ENCODE data around the gene CWH43. TPM values are rescaled to one million over a fixed set of nuclear protein-coding genes. Genes with fewer than 3 reads are reported as not detected.
"Not testable (repeated sequence)": the region's sequence is repeated elsewhere in the genome, so short reads cannot be mapped to it uniquely, and the experiment has no call there.

CWH43 gene
- total RNA-seq, 2 experiments from 2014 or later: not detected

DNA sequence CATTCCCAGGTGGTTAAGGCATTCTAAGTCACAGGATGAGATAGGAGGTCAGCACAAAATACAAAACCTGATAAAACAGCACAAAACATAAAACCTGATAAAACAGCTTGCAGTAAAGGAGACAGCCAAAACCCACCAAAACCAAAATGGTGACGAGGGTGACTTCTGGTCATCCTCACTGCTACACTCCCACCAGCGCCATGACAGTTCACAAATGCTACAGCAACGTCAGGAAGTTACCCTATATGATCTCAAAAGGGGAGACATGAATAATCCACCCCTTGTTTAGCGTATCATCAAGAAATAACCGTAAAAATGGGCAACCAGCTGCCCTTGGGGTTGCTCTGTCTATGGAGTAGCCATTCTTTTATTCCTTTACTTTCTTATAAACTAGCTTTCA lies 28.7 kb upstream of the CWH43 start:
- POLR2A ChIA-PET; H3K36me3 Mint-ChIP-seq; intact Hi-C loops (cut with micrococcal nuclease); H3K27me3 Mint-ChIP-seq; H3K4me3 Mint-ChIP-seq; DNase-seq; H3K9me3 Mint-ChIP-seq; H3K27ac Mint-ChIP-seq; H3K4me1 Mint-ChIP-seq (ENCODE audit: low read depth): not testable (repeated sequence)
- CTCF ChIA-PET: interaction anchor here (0.8 to 2.0 kb wide), 3 partner anchors 12 to 395 kb away, joined by 3 to 8 read pairs (median 6); no protein-coding TSS in a partner anchor

DNA sequence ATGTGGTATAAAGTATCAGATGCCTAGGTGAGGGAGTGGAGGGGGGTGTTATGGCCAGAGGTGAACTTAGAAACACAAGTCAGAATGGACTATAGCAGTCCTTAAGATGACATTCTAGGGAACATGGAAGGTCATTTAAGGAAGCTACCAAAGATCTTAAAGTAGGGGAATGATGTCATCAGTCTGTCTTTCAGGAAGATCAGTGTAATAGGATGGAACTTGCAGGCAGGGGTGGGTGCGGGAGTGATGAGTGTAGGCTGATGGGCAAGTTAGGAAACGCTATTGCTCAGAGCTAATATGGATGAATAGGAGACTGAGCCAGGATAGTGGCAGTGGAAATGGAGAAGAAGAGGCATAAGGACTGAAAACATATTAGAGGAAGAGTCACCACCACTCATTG lies 27.5 kb upstream of the CWH43 start:
- no peaks in the 10 kb centered on the region for H3K9me3 Mint-ChIP-seq
- no peaks in the 10 kb centered on the region for H3K27me3 Mint-ChIP-seq
- ChIA-PET CTCF (interaction anchor here (1.9 to 2.0 kb wide), 2 partner anchors 14 to 380 kb away, joined by 6 to 8 read pairs; no protein-coding TSS in a partner anchor), POLR2A (no interaction called here)
- H3K27ac Mint-ChIP-seq: no peak overlapping the region
- DNase-seq: no peak
- no peak overlapping the region for H3K4me3 Mint-ChIP-seq
- no peaks in the 10 kb centered on the region for H3K36me3 Mint-ChIP-seq
- intact Hi-C loops (cut with micrococcal nuclease): no loop called here
- no peaks in the 10 kb centered on the region for H3K4me1 Mint-ChIP-seq (ENCODE audit: low read depth)

DNA sequence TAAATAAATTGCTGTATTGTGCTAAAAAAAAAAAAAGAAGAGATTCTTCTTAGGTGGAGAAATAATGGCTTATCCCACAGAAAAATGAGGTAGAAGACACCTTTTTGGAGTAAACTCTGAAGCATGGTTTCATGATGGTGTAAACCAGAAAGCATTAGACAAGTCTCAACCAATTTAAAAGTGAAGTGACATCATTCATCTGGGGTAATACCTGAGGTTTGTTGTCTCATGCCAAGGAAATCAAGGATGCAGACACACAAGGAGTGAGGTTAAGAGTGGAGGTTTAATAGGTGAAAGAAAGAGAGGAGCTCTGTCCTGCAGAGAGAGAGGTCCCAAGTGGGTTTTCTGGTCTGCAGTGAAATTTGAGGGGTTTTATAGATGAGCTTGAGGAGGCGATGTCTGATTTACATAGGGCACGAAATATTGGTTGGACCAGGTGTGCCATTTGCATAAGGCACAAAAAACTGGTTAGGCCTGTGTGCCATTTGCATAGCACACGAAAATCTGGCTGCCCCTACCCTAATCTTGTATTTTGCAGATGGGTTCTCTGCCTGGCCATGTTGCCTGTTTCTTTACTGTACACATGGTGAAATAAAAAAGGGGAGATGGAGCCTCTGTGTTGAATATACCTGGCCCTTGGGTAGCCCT lies 25.0 kb upstream of the CWH43 start:
- CTCF ChIA-PET: interaction anchor here (0.6 to 4.6 kb wide), 6 partner anchors 79 to 418 kb away, joined by 3 to 39 read pairs (median 3); no protein-coding TSS in a partner anchor
- intact Hi-C loops (cut with micrococcal nuclease): loop anchor here (5.0 to 10.0 kb wide), 2 partner anchors 126 to 279 kb away; partner anchors contain the start of gene OCIAD1
- Mint-ChIP-seq H3K4me1 (ENCODE audit: low read depth) (no peaks in the 10 kb centered on the region), H3K36me3 (no peaks in the 10 kb centered on the region), H3K9me3 (no peaks in the 10 kb centered on the region), H3K27me3 (no peaks in the 10 kb centered on the region), H3K4me3 (no peak overlapping the region), H3K27ac (no peak overlapping the region)
- DNase-seq: no peak
- POLR2A ChIA-PET: no interaction called here

DNA sequence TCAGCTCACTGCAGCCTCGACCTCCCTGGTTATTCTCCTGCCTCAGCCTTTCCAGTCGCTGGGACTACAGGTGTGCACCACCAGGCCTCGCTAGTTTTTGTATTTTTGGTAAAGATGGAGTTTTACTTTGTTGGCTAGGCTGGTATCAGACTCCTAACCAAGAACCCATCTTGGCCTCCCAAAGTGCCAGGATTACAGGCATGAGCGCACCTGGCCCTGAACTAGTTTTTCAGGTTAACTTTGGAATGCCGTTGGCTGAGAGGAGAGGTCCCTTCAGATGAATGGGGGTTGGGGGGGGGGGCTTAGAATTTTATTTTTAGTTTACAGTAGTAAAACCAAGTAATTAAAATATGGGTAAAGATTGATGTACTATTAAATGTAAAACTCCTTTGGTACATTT lies 23.4 kb upstream of the CWH43 start:
- Mint-ChIP-seq H3K9me3 (no peaks in the 10 kb centered on the region), H3K4me3 (no peak overlapping the region)
- POLR2A ChIA-PET: no interaction called here

DNA sequence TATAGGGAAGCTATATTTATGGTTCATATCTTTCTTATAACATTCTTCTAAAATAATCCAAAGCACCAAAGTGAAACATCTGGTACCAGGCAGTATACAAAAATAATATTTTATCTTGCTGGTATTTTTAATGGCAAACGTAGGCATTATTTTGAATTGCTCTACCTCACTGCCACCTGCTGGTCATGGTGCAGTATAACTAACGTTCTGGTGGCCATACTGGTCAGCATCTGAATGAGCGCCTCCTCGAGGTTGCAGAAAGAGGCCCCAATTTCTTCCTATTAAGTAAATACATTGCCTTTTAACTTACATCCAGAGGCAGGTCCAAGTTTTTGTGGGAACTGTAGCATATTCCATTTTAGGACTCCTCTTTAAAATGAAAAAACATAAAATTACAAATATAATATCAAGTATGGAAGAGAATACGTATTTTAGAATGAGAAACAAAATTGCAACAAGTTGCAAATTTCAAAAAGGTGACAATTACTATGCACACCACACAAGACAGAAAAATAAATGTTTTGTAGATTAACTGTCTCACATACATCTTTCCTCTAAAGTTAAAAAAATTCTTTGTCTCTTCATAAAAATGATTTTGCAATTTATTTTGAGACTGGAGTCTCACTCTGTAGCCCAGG lies 22.9 kb upstream of the CWH43 start:
- intact Hi-C loops (cut with micrococcal nuclease): loop anchor here (1.0 to 10.0 kb wide), 6 partner anchors 54 to 518 kb away; partner anchors contain the start of genes FRYL and OCIAD1
- Mint-ChIP-seq H3K36me3 (no peaks in the 10 kb centered on the region), H3K27ac (no peak overlapping the region), H3K4me3 (no peak overlapping the region), H3K27me3 (no peaks in the 10 kb centered on the region), H3K4me1 (ENCODE audit: low read depth) (no peaks in the 10 kb centered on the region), H3K9me3 (no peaks in the 10 kb centered on the region)
- ChIA-PET POLR2A (no interaction called here), CTCF (interaction anchor here (0.5 to 4.6 kb wide), 11 partner anchors 19 to 517 kb away, joined by 3 to 39 read pairs (median 3); no protein-coding TSS in a partner anchor)
- peak; percentile 77 for DNase-seq

More for the DNA sequence above, 23.4 kb upstream of the CWH43 start:
- CTCF ChIA-PET: interaction anchor here (0.7 to 4.6 kb wide), 11 partner anchors 18 to 516 kb away, joined by 3 to 39 read pairs (median 3); no protein-coding TSS in a partner anchor
- Mint-ChIP-seq H3K27me3 (no peaks in the 10 kb centered on the region), H3K36me3 (no peaks in the 10 kb centered on the region), H3K4me1 (ENCODE audit: low read depth) (no peaks in the 10 kb centered on the region), H3K27ac (no peak overlapping the region)
- intact Hi-C loops (cut with micrococcal nuclease): loop anchor here (1.0 to 10.0 kb wide), 6 partner anchors 54 to 517 kb away; partner anchors contain the start of genes FRYL and OCIAD1
- no peak for DNase-seq

DNA sequence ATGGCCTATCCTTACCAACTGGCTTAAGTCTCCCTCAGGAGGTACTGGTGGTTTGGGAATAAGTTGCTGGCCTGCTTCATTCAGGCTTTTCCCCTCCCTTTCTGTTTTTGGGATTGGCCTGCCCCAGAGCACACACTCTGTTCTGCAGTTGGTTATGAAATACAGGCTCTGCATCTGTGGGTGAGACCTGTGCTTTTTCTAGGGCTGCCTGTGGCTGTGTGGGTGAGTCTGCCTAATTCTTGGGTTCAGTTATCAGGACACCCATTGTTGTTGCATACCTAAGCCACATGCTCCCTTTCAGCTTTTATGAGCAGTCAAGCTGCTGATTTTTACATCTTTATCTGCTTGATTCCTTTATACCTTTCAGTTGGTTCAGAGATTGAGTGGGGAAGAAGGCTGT lies 19.0 kb upstream of the CWH43 start:
- H3K27ac Mint-ChIP-seq: no peak overlapping the region
- DNase-seq: no peak
- H3K4me3 Mint-ChIP-seq: no peak overlapping the region
- CTCF ChIA-PET: no interaction called here
- intact Hi-C loops (cut with micrococcal nuclease): loop anchor here (10.0 kb wide), 1 partner anchor 132 kb away; the partner anchor contains the start of gene OCIAD1
- no peaks in the 10 kb centered on the region for H3K36me3 Mint-ChIP-seq
- H3K9me3 Mint-ChIP-seq: no peaks in the 10 kb centered on the region
- H3K27me3 Mint-ChIP-seq: no peaks in the 10 kb centered on the region
- POLR2A ChIA-PET: no interaction called here
- no peaks in the 10 kb centered on the region for H3K4me1 Mint-ChIP-seq (ENCODE audit: low read depth)

DNA sequence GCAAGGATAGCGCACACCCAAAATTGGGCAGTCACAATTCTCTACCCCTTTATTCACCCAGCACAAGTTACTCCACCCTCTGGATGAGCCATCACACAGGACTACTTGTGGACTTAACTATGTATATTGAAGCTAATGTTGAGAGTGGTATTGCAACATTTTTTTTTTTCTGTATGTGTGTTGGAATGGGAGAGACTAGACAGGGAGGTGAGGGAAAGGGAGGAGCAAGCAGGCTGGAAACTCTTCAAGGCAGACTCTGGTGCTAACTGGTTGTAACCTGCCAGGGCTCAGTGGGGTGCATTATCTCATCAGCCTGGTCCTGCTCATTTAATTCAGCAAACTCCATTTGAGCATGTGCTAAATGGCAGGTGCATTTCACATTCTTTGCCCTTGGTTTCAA lies 18.4 kb upstream of the CWH43 start:
- no peaks in the 10 kb centered on the region for H3K27me3 Mint-ChIP-seq
- CTCF ChIA-PET: no interaction called here

DNA sequence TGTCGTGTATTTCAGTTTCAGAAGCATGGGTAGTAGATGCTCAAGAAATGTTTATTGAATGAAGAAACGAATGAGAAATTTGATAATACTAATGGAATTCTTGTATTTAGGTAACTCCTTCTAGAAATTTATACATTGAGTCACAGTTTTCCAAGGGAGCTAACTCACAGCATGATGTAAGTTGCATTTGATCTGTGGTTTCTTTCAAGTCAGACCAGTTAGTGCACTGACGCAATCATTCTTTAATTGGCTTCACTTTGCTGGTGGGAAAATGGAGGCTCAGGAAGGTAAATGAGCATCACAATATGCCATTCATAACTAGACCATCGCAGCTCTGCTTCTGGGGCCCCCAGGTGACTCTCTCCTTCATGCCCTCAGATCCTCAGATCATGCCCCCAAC lies 17.3 kb upstream of the CWH43 start:
- no peak overlapping the region for H3K27ac Mint-ChIP-seq
- DNase-seq: no peak
- no peak overlapping the region for H3K4me3 Mint-ChIP-seq
- ChIA-PET CTCF (no interaction called here), POLR2A (no interaction called here)
- no peaks in the 10 kb centered on the region for H3K4me1 Mint-ChIP-seq (ENCODE audit: low read depth)
- no peaks in the 10 kb centered on the region for H3K36me3 Mint-ChIP-seq
- no peaks in the 10 kb centered on the region for H3K9me3 Mint-ChIP-seq
- peaks cover 2% of the 10 kb centered on the region for H3K27me3 Mint-ChIP-seq
- intact Hi-C loops (cut with micrococcal nuclease): loop anchor here (10.0 kb wide), 1 partner anchor 134 kb away; the partner anchor contains the start of gene OCIAD1

More for the DNA sequence above, 18.4 kb upstream of the CWH43 start:
- DNase-seq: no peak
- Mint-ChIP-seq H3K4me1 (ENCODE audit: low read depth) (no peaks in the 10 kb centered on the region), H3K36me3 (no peaks in the 10 kb centered on the region), H3K4me3 (no peak overlapping the region), H3K27ac (no peak overlapping the region), H3K9me3 (no peaks in the 10 kb centered on the region)
- intact Hi-C loops (cut with micrococcal nuclease): loop anchor here (10.0 kb wide), 1 partner anchor 133 kb away; the partner anchor contains the start of gene OCIAD1
- POLR2A ChIA-PET: no interaction called here

DNA sequence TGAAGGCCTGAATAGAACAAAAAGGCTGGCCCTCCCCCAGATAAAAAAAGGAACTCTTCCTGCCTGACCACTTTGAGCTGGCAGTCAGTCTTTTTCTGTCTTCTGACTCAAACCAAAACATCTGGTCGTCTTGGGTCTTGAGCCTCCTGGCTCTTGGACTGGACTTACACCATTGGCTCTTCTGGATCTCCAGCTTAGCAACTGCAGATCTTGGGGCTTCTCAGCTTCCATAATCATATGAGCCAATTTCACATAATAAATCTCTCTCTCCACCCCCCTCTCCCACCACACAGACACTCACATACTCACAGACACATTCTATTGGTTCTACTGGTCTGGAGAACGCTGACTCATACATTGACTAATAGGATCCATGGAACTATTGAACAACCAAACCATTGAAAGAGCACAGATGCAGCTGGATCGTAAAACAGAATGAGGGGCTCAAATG lies 15.6 kb upstream of the CWH43 start:
- Mint-ChIP-seq H3K4me1 (ENCODE audit: low read depth) (no peaks in the 10 kb centered on the region), H3K9me3 (no peaks in the 10 kb centered on the region), H3K36me3 (no peaks in the 10 kb centered on the region), H3K27me3 (peaks cover 8% of the 10 kb centered on the region), H3K27ac (no peak overlapping the region), H3K4me3 (no peak overlapping the region)
- intact Hi-C loops (cut with micrococcal nuclease): no loop called here
- ChIA-PET CTCF (no interaction called here), POLR2A (no interaction called here)
- no peak for DNase-seq

DNA sequence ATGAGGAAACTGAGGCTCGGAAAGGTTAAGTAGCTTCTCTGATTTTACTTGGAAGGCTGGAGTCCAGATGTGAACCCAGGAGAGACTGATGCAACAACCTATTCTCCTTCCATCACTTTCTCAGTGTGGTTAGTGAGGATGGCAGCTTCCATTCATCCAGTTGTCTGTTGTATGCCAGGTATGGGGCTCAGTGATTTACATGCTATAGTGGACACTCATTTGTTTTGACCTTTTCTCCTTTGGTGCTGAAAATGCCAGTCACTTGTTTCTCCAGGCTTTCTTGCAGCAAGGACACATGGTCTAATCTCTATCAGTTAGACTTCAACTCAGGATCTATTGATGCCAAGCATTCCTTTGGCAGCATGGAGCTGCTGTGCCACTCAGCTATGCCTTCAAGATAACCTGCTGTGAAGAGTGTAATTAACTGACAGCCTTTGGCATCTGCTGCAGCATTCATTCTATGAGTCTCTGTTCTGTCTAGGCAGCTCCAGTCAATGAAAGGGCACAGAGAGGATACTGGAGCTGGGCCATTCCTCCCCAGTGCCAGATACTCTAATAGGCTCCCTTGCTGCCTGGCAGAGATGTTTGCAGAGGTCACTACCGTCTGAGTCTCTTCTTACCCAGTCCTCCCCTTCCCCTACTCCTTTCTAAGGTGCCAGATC lies 11.0 kb upstream of the CWH43 start:
- no peak overlapping the region for H3K4me3 Mint-ChIP-seq
- intact Hi-C loops (cut with micrococcal nuclease): no loop called here
- H3K9me3 Mint-ChIP-seq: no peaks in the 10 kb centered on the region
- no peaks in the 10 kb centered on the region for H3K4me1 Mint-ChIP-seq (ENCODE audit: low read depth)
- ChIA-PET POLR2A (no interaction called here), CTCF (no interaction called here)
- no peak for DNase-seq
- H3K27me3 Mint-ChIP-seq: peaks cover 19% of the 10 kb centered on the region
- no peaks in the 10 kb centered on the region for H3K36me3 Mint-ChIP-seq
- H3K27ac Mint-ChIP-seq: no peak overlapping the region

DNA sequence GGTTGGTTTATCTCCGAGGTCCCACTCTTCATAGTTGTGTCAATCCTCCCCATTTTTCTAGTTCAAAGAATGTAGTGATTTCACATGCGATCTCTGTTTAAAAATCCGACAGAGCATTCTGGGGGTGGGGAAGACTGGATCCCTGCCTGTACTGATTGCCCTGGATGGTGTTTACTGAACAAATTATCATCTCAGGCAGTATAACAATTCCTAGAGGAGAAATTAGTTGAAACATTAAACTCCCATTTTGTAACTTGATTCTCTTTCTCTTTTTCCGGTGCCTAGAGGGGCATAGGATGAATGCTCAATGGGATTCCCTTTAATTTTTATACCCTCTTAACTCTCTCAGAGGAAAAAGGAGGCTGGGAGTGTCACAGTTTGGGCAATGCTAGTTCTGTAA lies 10.0 kb upstream of the CWH43 start:
- Mint-ChIP-seq H3K27me3 (peaks cover 22% of the 10 kb centered on the region), H3K4me1 (ENCODE audit: low read depth) (no peaks in the 10 kb centered on the region), H3K4me3 (no peak overlapping the region), H3K27ac (no peak overlapping the region), H3K9me3 (no peaks in the 10 kb centered on the region), H3K36me3 (no peaks in the 10 kb centered on the region)
- ChIA-PET POLR2A (no interaction called here), CTCF (no interaction called here)
- intact Hi-C loops (cut with micrococcal nuclease): no loop called here
- DNase-seq: no peak

DNA sequence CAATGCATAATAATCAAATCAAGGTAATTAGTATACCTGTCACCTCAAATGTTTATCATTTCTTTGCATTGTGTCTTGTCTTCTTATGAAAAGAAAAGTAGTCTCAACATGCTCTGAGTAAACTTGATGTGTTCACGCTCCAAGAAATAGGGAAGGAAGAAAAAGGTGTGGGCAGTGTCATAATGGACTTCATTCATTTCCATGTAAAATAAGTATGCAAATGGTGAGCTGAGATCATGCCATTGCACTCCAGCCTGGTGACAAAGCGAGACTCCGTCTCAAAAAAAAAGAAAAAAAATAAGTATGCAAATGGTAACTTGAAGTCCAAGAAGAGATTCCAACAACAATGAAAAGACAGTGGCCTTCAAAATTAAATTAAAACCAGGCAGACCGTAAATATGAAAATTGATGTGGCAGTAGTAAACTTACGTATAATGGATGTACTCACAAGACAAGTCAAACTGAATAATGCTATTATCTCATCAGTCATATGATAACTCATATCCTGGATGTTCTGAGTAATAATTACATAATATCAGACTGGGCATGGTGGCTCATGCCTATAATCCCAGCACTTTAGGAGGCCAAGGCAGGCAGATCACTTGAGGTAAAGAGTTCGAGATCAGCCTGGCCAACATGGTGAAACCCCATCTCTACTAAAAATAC lies 6.0 kb upstream of the CWH43 start:
- ChIA-PET CTCF (no interaction called here), POLR2A (no interaction called here)
- H3K4me3 Mint-ChIP-seq: no peak overlapping the region
- H3K4me1 Mint-ChIP-seq (ENCODE audit: low read depth): no peaks in the 10 kb centered on the region
- no peaks in the 10 kb centered on the region for H3K9me3 Mint-ChIP-seq
- H3K36me3 Mint-ChIP-seq: peaks cover 2% of the 10 kb centered on the region
- no peak for DNase-seq
- intact Hi-C loops (cut with micrococcal nuclease): no loop called here
- peaks cover 42% of the 10 kb centered on the region for H3K27me3 Mint-ChIP-seq
- H3K27ac Mint-ChIP-seq: no peak overlapping the region
